Measurements from ENCODE around the gene DGCR2. TPM values are rescaled to one million over a fixed set of nuclear protein-coding genes. Genes with fewer than 3 reads are reported as not detected.
A peak's percentile ranks its signal among the peaks of the same experiment; 100 is the strongest.
"Not testable (repeated sequence)": the region's sequence is repeated elsewhere in the genome, so short reads cannot be mapped to it uniquely, and the experiment has no call there.

The DGCR2 gene
- total RNA-seq, 1 donor from 2014 or later, result 33.1 TPM

DNA sequence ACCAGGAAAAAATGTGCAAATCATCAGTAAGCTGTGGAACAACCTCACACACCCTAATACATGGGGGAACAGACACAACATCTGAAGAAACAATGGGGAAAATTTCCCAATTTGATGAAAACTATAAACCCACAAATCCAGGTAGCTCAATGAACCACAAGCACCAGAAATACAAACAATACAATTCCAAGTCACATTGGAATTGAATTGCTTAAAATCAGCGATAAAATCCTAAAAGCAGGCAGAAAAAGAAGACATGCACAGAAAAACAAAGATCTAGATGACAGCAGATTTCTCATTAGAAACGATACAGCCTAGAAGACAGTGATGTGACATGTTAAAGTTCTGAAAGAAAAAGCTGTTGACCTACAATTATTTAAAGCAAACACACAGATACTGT lies 32.0 kb downstream of the DGCR2 start:
- DNase-seq (no peak), ATAC-seq (no peak)
- intact Hi-C loops (cut with micrococcal nuclease), result no loop called here

- no peak for DNase-seq
- no peak for ATAC-seq
- intact Hi-C loops (cut with micrococcal nuclease), result no loop called here
Observed at GRCh38 chr22:19088866-19089595, 33.2 kb downstream of the DGCR2 start.

GRCh38 chr22:19086896-19087295 lies 35.3 kb downstream of the DGCR2 start:
- ATAC-seq (no peak), DNase-seq (no peak)
- intact Hi-C loops (cut with micrococcal nuclease), result no loop called here

DNA sequence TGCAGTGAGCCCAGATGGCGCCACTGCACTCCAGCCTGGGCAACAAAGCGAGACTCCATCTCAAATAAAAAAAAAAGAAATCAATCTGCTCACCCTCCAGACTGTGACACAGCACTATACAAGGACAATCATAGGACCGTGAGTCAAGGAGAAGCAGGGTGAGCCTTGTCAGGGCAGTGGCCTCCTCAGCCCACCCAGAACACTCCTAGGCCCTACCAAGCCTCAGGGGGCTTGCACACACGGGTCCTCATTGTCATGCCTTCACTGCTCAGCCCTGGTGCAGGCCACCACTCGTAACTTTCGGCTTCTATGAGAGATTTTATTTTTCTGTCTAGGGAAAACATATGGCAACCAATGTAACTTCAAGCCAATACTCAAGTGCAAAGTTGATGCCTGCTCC lies 35.8 kb downstream of the DGCR2 start:
- no peak for ATAC-seq
- intact Hi-C loops (cut with micrococcal nuclease), result no loop called here
- no peak for DNase-seq

DNA sequence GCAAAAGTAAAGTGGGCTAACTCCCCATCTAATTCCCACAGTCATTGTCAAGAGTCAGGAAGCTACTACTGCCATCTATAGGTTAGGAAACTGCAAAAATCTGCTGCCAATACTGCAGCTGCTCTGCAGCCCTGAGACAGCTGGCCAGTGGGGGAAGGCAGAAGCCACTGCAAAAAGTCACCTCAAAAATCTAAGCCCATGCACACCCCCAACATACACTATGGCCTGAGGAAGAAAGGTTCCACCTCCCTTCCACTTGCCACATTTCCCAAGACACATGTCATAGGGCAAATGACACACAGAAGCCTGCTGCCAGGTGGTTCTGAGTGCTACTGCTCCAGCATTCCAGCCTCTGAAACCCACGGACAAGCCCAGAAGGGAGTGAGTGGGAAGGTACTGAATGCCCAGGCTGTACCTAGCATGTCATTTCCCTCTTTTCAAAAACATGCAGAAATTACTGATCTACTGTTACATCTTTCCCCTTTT lies 36.9 kb downstream of the DGCR2 start:
- ATAC-seq (peak; percentile 44), DNase-seq (no peak)
- intact Hi-C loops (cut with micrococcal nuclease), result no loop called here

- ATAC-seq; DNase-seq; intact Hi-C loops (cut with micrococcal nuclease): not testable (repeated sequence)
Observed at GRCh38 chr22:19084586-19084985, 37.6 kb downstream of the DGCR2 start.

DNA sequence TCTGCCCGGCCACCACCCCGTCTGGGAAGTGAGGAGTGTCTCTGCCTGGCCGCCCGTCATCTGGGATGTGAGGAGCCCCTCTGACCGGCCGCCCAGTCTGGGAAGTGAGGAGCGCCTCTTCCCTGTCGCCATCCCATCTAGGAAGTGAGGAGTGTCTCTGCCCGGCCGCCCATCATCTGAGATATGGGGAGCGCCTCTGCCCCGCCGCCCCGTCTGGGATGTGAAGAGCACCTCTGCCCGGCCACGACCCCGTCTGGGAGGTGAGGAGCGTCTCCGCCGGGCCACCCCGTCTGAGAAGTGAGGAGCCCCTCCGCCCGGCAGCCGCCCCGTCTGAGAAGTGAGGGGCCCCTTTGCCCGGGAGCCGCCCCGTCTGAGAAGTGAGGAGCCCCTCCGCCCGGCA lies 38.1 kb downstream of the DGCR2 start:
- intact Hi-C loops (cut with micrococcal nuclease); ATAC-seq; DNase-seq: not testable (repeated sequence)

GRCh38 chr22:19082793-19083192 lies 39.4 kb downstream of the DGCR2 start:
- intact Hi-C loops (cut with micrococcal nuclease), result no loop called here
- ATAC-seq, result no peak
- no peak for DNase-seq

DNA sequence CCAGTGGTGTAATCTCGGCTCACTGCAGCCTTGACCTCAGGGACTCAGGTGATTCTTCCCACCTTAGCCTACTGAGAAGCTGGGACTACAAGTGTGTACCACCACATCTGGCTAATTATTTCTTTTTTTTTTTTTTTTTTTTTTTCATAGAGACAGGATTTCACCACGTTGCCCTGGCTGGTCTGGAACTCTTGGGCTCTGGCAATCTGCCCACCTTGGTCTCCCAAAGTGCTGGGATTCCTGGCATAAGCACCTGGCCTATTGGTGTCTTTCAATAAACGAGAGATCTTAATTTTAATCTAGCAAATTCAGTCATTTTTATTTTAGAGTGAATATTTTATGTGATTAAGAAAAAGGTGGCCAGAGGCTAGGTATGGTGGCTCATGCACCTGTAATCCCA lies 40.1 kb downstream of the DGCR2 start:
- ATAC-seq (no peak), DNase-seq (no peak)
- intact Hi-C loops (cut with micrococcal nuclease), result no loop called here

- no peak for ATAC-seq
- intact Hi-C loops (cut with micrococcal nuclease), result no loop called here
Observed at GRCh38 chr22:19081351-19081750, 40.9 kb downstream of the DGCR2 start.

DNA sequence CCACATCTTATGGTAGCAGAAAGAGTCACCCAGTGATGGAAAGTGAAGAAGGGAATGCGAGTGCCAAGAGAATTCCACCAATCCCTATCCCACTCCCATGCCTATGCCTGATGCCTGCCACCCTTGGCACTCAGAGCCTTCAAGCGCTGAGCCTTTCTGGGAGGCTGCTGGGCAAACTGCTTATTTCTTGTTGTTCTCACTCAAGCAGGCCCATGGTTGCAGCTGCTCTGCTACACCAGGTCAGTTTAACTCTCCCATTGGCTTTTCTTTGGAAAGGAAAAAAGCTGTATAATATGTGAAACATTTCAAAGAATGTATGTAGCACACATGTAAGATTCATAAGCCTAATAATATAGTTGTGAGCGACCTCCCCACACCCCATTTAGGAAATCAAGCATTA lies 41.4 kb downstream of the DGCR2 start:
- intact Hi-C loops (cut with micrococcal nuclease), result no loop called here
- ATAC-seq, result no peak

More at GRCh38 chr22:19081351-19081750, 40.9 kb downstream of the DGCR2 start:
- no peak for DNase-seq

GRCh38 chr22:19079691-19080090 lies 42.5 kb downstream of the DGCR2 start:
- no peak for ATAC-seq
- no peak for DNase-seq
- intact Hi-C loops (cut with micrococcal nuclease), result no loop called here

More for the DNA sequence above, 41.4 kb downstream of the DGCR2 start:
- DNase-seq, result no peak

GRCh38 chr22:19075404-19075803 lies 46.8 kb downstream of the DGCR2 start:
- no peak for ATAC-seq
- DNase-seq, result no peak
- intact Hi-C loops (cut with micrococcal nuclease), result no loop called here

DNA sequence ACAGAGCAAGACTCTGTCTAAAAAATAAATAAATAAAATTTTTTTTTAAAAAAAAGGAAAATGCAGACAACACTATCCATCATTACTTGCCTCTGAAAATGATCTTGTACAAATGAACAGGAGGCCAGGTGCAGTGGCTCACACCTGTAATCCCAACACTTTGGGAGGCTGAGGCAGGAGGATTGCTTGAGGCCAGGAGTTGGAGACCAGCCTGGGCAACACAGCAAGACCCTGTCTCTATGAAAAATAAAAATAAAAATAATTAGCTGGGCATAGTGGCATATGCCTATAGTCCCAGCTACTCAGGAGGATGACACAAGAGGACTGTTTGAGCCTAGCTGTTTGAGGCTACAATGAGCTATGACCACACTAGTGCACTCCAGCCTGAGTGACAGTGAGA lies 49.4 kb downstream of the DGCR2 start:
- DNase-seq; intact Hi-C loops (cut with micrococcal nuclease); ATAC-seq: not testable (repeated sequence)

DNA sequence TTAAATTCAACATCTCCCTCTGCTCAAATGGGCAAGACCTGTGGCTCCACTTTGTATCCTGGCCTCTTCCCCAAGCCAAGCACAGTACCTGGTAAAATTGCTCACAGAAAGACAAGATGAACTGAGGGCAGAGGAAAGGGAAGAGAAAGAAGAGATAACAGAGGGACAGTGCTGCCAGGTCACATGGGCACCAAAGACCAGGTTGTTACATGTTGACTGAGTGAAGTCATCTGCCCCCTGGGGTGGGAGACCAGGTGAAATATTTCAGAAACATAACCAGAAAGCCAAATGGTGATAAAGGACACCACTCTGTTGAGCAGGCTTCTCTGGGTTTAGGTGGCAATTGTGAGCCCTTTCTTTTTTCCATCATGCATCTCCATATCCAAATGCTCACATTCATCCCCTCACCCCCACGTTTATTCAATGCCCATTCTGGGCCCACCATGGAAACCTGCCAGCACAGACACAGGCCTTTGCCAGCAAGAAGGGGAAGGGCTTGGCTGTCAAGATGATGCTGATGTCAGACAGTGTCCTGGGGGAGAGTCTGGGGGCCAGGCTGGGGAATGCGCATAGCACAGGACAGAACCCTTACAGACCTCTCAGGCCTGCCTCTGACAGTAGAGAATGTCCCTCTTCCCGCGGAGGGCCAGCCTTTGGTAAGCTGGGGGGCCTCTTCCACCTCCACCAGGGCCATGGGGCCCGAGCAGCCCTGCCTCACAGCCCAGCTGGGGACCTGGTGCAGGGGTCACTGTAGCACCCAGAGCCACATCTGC lies 51.6 kb downstream of the DGCR2 start:
- no peak for DNase-seq
- intact Hi-C loops (cut with micrococcal nuclease), result no loop called here
- ATAC-seq, result no peak

DNA sequence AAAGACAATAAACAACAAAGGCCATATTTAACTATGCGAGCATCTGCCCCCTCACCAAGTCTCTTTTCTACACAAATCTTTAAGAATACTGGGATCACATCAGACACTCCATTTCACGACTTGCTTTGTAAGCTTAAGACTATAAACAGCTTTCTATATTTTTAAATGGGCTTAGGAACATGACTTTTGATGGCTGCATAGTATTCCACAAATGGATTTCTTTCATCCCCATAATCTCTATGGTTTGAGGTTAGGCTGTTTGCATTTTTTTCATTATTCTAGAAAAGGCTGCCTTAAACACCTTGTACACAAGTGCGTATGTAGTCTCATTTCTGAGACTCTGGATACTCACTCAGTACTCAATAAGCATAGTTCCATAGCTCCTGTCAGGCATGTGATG lies 52.8 kb downstream of the DGCR2 start:
- DNase-seq, result no peak
- ATAC-seq, result no peak
- intact Hi-C loops (cut with micrococcal nuclease), result no loop called here

GRCh38 chr22:19068784-19069271 lies 53.4 kb downstream of the DGCR2 start:
- intact Hi-C loops (cut with micrococcal nuclease), result no loop called here

DNA sequence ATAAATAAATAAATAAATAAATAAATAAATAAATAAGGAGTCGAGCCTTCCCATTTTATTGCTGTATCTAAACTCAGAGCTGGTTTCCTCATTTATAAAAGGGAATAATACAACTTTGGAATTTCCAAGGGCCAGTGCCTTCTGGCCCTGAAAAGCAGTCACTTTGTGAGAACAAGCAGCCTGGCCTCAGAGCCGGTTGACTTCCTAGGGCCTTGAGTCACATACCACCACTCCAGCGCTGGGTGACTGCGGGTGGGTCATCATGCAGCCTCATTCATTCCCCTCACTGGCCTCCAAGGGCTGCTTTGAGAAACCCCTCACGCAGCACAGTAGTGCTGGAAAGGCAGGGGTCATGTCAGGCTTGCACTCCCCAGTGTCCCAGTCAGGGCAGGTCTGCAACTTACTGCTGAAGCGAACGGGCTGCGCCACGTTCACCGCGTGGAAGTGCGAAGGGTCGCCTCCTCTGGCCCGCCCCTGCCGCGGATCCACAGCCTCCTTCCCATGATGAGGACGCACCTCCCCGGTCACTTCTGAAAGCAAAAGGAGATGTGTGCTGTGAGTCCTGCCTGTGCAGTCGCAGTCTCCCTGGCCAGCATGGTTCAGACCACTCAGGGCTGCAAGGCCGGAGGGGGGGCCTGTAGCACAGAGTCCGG lies 54.4 kb downstream of the DGCR2 start:
- intact Hi-C loops (cut with micrococcal nuclease), result no loop called here
- ATAC-seq (no peak), DNase-seq (no peak)

More at GRCh38 chr22:19068784-19069271, 53.4 kb downstream of the DGCR2 start:
- DNase-seq (no peak), ATAC-seq (no peak)

- ATAC-seq (no peak), DNase-seq (no peak)
- intact Hi-C loops (cut with micrococcal nuclease), result no loop called here
Observed at GRCh38 chr22:19066531-19067271, 55.5 kb downstream of the DGCR2 start.
